Retina (tissue), 1 donor: ENCODE results near the gene E4F1.
A peak's percentile ranks its signal among the peaks of the same experiment; 100 is the strongest.
"Not testable (repeated sequence)": the region's sequence is repeated elsewhere in the genome, so short reads cannot be mapped to it uniquely, and the experiment has no call there.

Experiments
- DNase-seq: peaks from one replicate; pipeline ENCODE4 v3.0.0-alpha.2; 2016

The E4F1 gene

GRCh38 chr16:2190002-2190658 lies 33.3 kb upstream of the E4F1 start:
- no peak for DNase-seq

- DNase-seq = peak; percentile 28
Measured at GRCh38 chr16:2190659-2191445, 32.5 kb upstream of the E4F1 start.

GRCh38 chr16:2191446-2191706 lies 32.0 kb upstream of the E4F1 start:
- DNase-seq = no peak

- DNase-seq = no peak
Measured at GRCh38 chr16:2194166-2194834, 29.1 kb upstream of the E4F1 start.

- peak; percentile 55 for DNase-seq
Measured at GRCh38 chr16:2194852-2195321, 28.5 kb upstream of the E4F1 start.

GRCh38 chr16:2195322-2196161 lies 27.8 kb upstream of the E4F1 start:
- peak; percentile 64 for DNase-seq

- no peak for DNase-seq
Measured at GRCh38 chr16:2196162-2196980, 27.0 kb upstream of the E4F1 start, which contains the start of gene CASKIN1. Gene CASKIN1 (minus strand): TSS chr16:2196605. CDS start chr16:2196432, 173 bp downstream.

- no peak for DNase-seq
Measured at GRCh38 chr16:2196981-2197511, 26.3 kb upstream of the E4F1 start.

- DNase-seq = no peak
Measured at GRCh38 chr16:2197765-2198164, 25.6 kb upstream of the E4F1 start.

- no peak for DNase-seq
Measured at GRCh38 chr16:2198283-2198682, 25.1 kb upstream of the E4F1 start.

GRCh38 chr16:2199095-2199494 lies 24.3 kb upstream of the E4F1 start:
- no peak for DNase-seq

GRCh38 chr16:2199621-2200139 lies 23.7 kb upstream of the E4F1 start:
- no peak for DNase-seq

- no peak for DNase-seq
Measured at GRCh38 chr16:2200313-2200712, 23.1 kb upstream of the E4F1 start.

GRCh38 chr16:2203119-2203688 lies 20.2 kb upstream of the E4F1 start:
- DNase-seq = not testable (repeated sequence)

- DNase-seq = no peak
Measured at GRCh38 chr16:2204416-2205103, 18.8 kb upstream of the E4F1 start.

GRCh38 chr16:2205104-2205966 lies 18.1 kb upstream of the E4F1 start, which contains the start of gene MLST8:
Gene MLST8 (plus strand): TSS chr16:2205454. CDS start chr16:2206086, 632 bp downstream.
- peak; percentile 98 for DNase-seq

- no peak for DNase-seq
Measured at GRCh38 chr16:2205967-2206313, 17.5 kb upstream of the E4F1 start.

GRCh38 chr16:2206420-2206779 lies 17.0 kb upstream of the E4F1 start:
- DNase-seq = no peak

GRCh38 chr16:2206780-2207433 lies 16.5 kb upstream of the E4F1 start:
- no peak for DNase-seq
